H1 (cell line): ENCODE measurements around the gene CDKN3. TPM values are rescaled to one million over a fixed set of nuclear protein-coding genes. Genes with fewer than 3 reads are reported as not detected.
"Not testable (repeated sequence)": the region's sequence is repeated elsewhere in the genome, so short reads cannot be mapped to it uniquely, and the experiment has no call there.

ENCODE experiments used
- CTCF ChIA-PET: fragments of 300-600 bp; sonication (Branson Sonifier 250); formaldehyde crosslinking; loops from one replicate; lab custom pipeline; 2021; ENCODE audit not compliant: partially characterized antibody; lab: Charles Lee
- POLR2A ChIA-PET: fragments of 300-600 bp; sonication (Branson Sonifier 250); formaldehyde crosslinking; loops from one replicate; lab custom pipeline; 2021; ENCODE audit warnings: inconsistent platforms; ENCODE audit not compliant: partially characterized antibody; lab: Charles Lee
- DNase-seq, 2 experiments: peaks; one replicate each; pipeline versions ENCODE4 v3.0.0 to v3.0.0-alpha.2; 2010 to 2022; ENCODE audit warnings: low spot score in 2 of 2, low read depth in 1 of 2, mixed read lengths in 1 of 2
- FAIRE-seq: peaks from 2 replicates; lab custom pipeline; 2011; peaks lifted over from hg19 to GRCh38; lab: Jason Lieb, UNC
- H2AFZ ChIP-seq: 2 replicates; pipeline ENCODE4 v1.8.1; 2012; ENCODE audit warnings: low read length, inconsistent platforms
- H2AK5ac ChIP-seq: 2 replicates; pipeline ENCODE4 v1.6.1; 2013; ENCODE audit warnings: low read depth, low read length
- H2BK120ac ChIP-seq: replicated peaks from 2 replicates; pipeline ENCODE3; 2013; ENCODE audit warnings: low read depth, low read length, inconsistent platforms
- H2BK12ac ChIP-seq: 2 replicates; pipeline ENCODE4 v1.6.1; 2013; ENCODE audit warnings: low read depth, low read length
- H2BK15ac ChIP-seq: 2 replicates; pipeline ENCODE4 v1.6.1; 2013; ENCODE audit warnings: low read length
- H2BK20ac ChIP-seq: 2 replicates; pipeline ENCODE4 v1.6.1; 2013; ENCODE audit warnings: low read length
- H2BK5ac ChIP-seq: 2 replicates; pipeline ENCODE4 v1.6.1; 2013; ENCODE audit warnings: low read depth, low read length
- H3K14ac ChIP-seq: 2 replicates; pipeline ENCODE4 v1.6.1; 2013; ENCODE audit warnings: inconsistent platforms; ENCODE audit not compliant: insufficient read length
- H3K18ac ChIP-seq: 2 replicates; pipeline ENCODE4 v1.6.1; 2013; ENCODE audit warnings: low read length; ENCODE audit errors: extremely low read depth
- H3K23ac ChIP-seq: 2 replicates; pipeline ENCODE4 v1.6.1; 2013; ENCODE audit warnings: inconsistent platforms; ENCODE audit not compliant: insufficient read length
- H3K23me2 ChIP-seq: 2 replicates; pipeline ENCODE4 v1.6.1; 2013; ENCODE audit warnings: low read depth, low read length
- H3K27ac ChIP-seq: 2 replicates; pipeline ENCODE4 v1.6.1; 2011; ENCODE audit warnings: low read depth, low read length, inconsistent platforms
- H3K27me3 ChIP-seq, 4 experiments: replicated peaks in 1 of 4; 1 replicate in 1 of 4; 2 replicates in 3 of 4; pipeline versions ENCODE4 v1.6.1 to v1.8.1; 2011 to 2013; ENCODE audit warnings: low read length in 3 of 4, mild to moderate bottlenecking in 3 of 4, inconsistent platforms in 2 of 4, mixed read lengths in 2 of 4, moderate library complexity in 1 of 4; ENCODE audit not compliant: control insufficient read depth in 3 of 4, insufficient read depth in 3 of 4; ENCODE audit errors: extremely low read depth in 1 of 4
- H3K36me3 ChIP-seq, 4 experiments: 2 replicates each; pipeline versions ENCODE4 v1.6.1 to v1.8.1; 2011 to 2013; ENCODE audit warnings: mild to moderate bottlenecking in 4 of 4, low read length in 3 of 4, moderate library complexity in 2 of 4, control low read depth in 1 of 4, inconsistent platforms in 1 of 4; ENCODE audit not compliant: insufficient read depth in 4 of 4, control insufficient read depth in 2 of 4
- H3K4ac ChIP-seq: replicated peaks from 2 replicates; pipeline ENCODE3; 2013; ENCODE audit warnings: low read length, low read depth, mixed read lengths, inconsistent platforms; ENCODE audit not compliant: insufficient read length
- H3K4me1 ChIP-seq, 4 experiments: replicated peaks in 1 of 4; 1 replicate in 1 of 4; 2 replicates in 3 of 4; pipeline versions ENCODE4 v1.6.1 to v1.8.1; 2011 to 2013; ENCODE audit warnings: low read length in 3 of 4, inconsistent platforms in 2 of 4, mixed read lengths in 1 of 4; ENCODE audit not compliant: insufficient read depth in 4 of 4, control insufficient read depth in 3 of 4
- H3K4me2 ChIP-seq, 2 experiments: 2 replicates each; pipeline versions ENCODE4 v1.6.1 to v1.8.1; 2011 to 2013; ENCODE audit warnings: low read depth in 2 of 2, low read length in 2 of 2, control low read depth in 1 of 2, inconsistent platforms in 1 of 2, mild to moderate bottlenecking in 1 of 2; ENCODE audit not compliant: insufficient read depth in 1 of 2
- H3K4me3 ChIP-seq, 4 experiments: fragments of 200-600, 300-600 bp in 1 of 4; sonication (generic), shearing (Covaris generic), sonication (Bioruptor Twin) in 1 of 4; 2 replicates each; pipeline versions ENCODE4 v1.5.1 to v1.8.1; 2011 to 2016; ENCODE audit warnings: low read length in 4 of 4, low read depth in 3 of 4, control low read depth in 2 of 4, inconsistent platforms in 2 of 4, mild to moderate bottlenecking in 2 of 4, mixed read lengths in 1 of 4, moderate library complexity in 1 of 4; ENCODE audit not compliant: insufficient read depth in 2 of 4; ENCODE audit errors: extremely low read depth in 1 of 4
- H3K56ac ChIP-seq: replicated peaks from 2 replicates; pipeline ENCODE3; 2013; ENCODE audit warnings: low read depth, mild to moderate bottlenecking, mixed read lengths, low read length, inconsistent platforms; ENCODE audit not compliant: insufficient read length
- H3K79me1 ChIP-seq: 2 replicates; pipeline ENCODE4 v1.6.1; 2013; ENCODE audit warnings: low read depth, low read length, control low read depth
- H3K79me2 ChIP-seq, 2 experiments: 2 replicates each; pipeline versions ENCODE4 v1.6.1 to v1.8.1; 2012 to 2013; ENCODE audit warnings: low read length in 2 of 2, mild to moderate bottlenecking in 2 of 2, inconsistent platforms in 1 of 2; ENCODE audit not compliant: insufficient read depth in 2 of 2, control insufficient read depth in 1 of 2
- H3K9ac ChIP-seq, 4 experiments: replicated peaks in 1 of 4; 1 replicate in 1 of 4; 2 replicates in 3 of 4; pipeline versions ENCODE4 v1.6.1 to v1.8.1; 2011 to 2013; ENCODE audit warnings: low read depth in 3 of 4, low read length in 3 of 4, control low read depth in 2 of 4, mild to moderate bottlenecking in 2 of 4, moderate library complexity in 2 of 4, inconsistent platforms in 1 of 4; ENCODE audit errors: extremely low read depth in 1 of 4
- H3K9me3 ChIP-seq, 2 experiments: 2 replicates each; pipeline versions ENCODE4 v1.6.1 to v1.8.1; 2012 to 2013; ENCODE audit warnings: mild to moderate bottlenecking in 2 of 2, moderate library complexity in 2 of 2, control low read depth in 1 of 2, inconsistent platforms in 1 of 2, low read depth in 1 of 2, low read length in 1 of 2, mixed read lengths in 1 of 2; ENCODE audit not compliant: insufficient read depth in 2 of 2
- H4K20me1 ChIP-seq, 2 experiments: replicated peaks in 1 of 2; 2 replicates each; pipeline versions ENCODE3 to v1.8.1; 2011 to 2013; ENCODE audit warnings: inconsistent platforms in 2 of 2, low read length in 2 of 2, mild to moderate bottlenecking in 1 of 2; ENCODE audit not compliant: insufficient read depth in 2 of 2, control insufficient read depth in 1 of 2
- H4K5ac ChIP-seq: 2 replicates; pipeline ENCODE4 v1.6.1; 2013; ENCODE audit warnings: low read length, low read depth, mixed read lengths, inconsistent platforms; ENCODE audit not compliant: insufficient read length
- H4K8ac ChIP-seq: 2 replicates; pipeline ENCODE4 v1.8.0; 2013; ENCODE audit warnings: mild to moderate bottlenecking, moderate library complexity, low read length, inconsistent platforms; ENCODE audit not compliant: insufficient read depth; ENCODE audit errors: extremely low read depth
- H4K91ac ChIP-seq: replicated peaks from 2 replicates; pipeline ENCODE3; 2013; ENCODE audit warnings: low read length, mixed read lengths, inconsistent platforms; ENCODE audit not compliant: insufficient read length
- E2F6 ChIP-seq: IDR thresholded peaks from 2 replicates; pipeline ENCODE4 v1.6.1; 2012; ENCODE audit warnings: inconsistent platforms
- MAX ChIP-seq: IDR thresholded peaks from 2 replicates; pipeline ENCODE4 v1.6.1; 2012; ENCODE audit warnings: inconsistent platforms
- WGBS, 2 experiments: shearing (Covaris generic) in 1 of 2; methylation state at CpG; one replicate each; pipeline versions ENCODE4 v1.1.6 to v1.1.7; 2013 to 2015; ENCODE audit warnings: low lambda C conversion rate in 2 of 2, mixed read lengths in 2 of 2, inconsistent platforms in 1 of 2, low coverage in 1 of 2, missing lambda C conversion rate in 1 of 2; ENCODE audit not compliant: insufficient replicate concordance in 2 of 2, insufficient coverage in 1 of 2, insufficient read length in 1 of 2; ENCODE audit errors: extremely low coverage in 1 of 2, missing lambda C conversion rate in 1 of 2; 5-methylcytosine and 5-hydroxymethylcytosine counted together
- polyA plus RNA-seq, 7 experiments: library from polyadenylated mRNA; depleted of rRNA in 3 of 7; stranded (reverse) in 5 of 7; unstranded in 2 of 7; fragments of >200 nt in 5 of 7; fragments of 200-250 nt in 2 of 7; gene quantifications; 1 replicate in 5 of 7; 2 replicates in 1 of 7; 4 replicates in 1 of 7; pipeline versions ENCODE4 v1.2.1 to v1.2.3, GENCODE V29; 2011 to 2013; ENCODE audit warnings: missing spikeins in 2 of 7, mixed read lengths in 2 of 7
- total RNA-seq: library from RNA; stranded (reverse); fragmentation: NEBNext Ultra II Directional; extraction: Animal tissue kit (Norgen Biotek cat#: 25700); gene quantifications from 2 replicates; pipeline ENCODE4 v1.2.1, GENCODE V29; 2021

Gene CDKN3
- total and polyA plus RNA-seq, 2 of the 8 experiments (the other 6 are each of a cell fraction or from before 2014, with no cell fraction given) = 43.5 to 48.3 TPM

- CTCF ChIA-PET = interaction anchor here (0.6 to 5.3 kb wide), 11 partner anchors 9 to 1414 kb away, joined by 3 to 26 read pairs (median 5); partner anchors contain the start of gene GMFB
- not testable (repeated sequence) for H3K4ac ChIP-seq, H4K91ac ChIP-seq, H3K4me1 ChIP-seq, H3K14ac ChIP-seq, H3K36me3 ChIP-seq, H4K8ac ChIP-seq, H3K23ac ChIP-seq, DNase-seq, H3K18ac ChIP-seq, H3K27me3 ChIP-seq, H3K79me1 ChIP-seq, H2BK5ac ChIP-seq, H2BK12ac ChIP-seq, FAIRE-seq, H3K79me2 ChIP-seq, H3K27ac ChIP-seq, H2AK5ac ChIP-seq, H2BK15ac ChIP-seq, H3K56ac ChIP-seq, H2BK120ac ChIP-seq, H2BK20ac ChIP-seq, H4K5ac ChIP-seq, H4K20me1 ChIP-seq, H3K9me3 ChIP-seq, H3K9ac ChIP-seq
- Histone ChIP-seq H3K23me2 (peaks cover 11% of the 10 kb centered on the region; the same call in 1 of the 2 replicates), H3K4me3 (peak overlapping the region in 2 of 4 experiments; percentile 7 to 36; a peak in 2 of 8 replicates), H3K4me2 (peak overlapping the region; percentile 39 to 43; a peak in 1 of 4 replicates), H2AFZ (0 out of 2 replicates have a peak overlapping the region, but pooled peaks have one; percentile 37)
- POLR2A ChIA-PET = interaction anchor here (1.1 to 3.7 kb wide), 8 partner anchors 10 to 173 kb away, joined by 3 to 25 read pairs (median 4); partner anchors contain the start of gene GMFB
- TF ChIP-seq MAX (0 out of 2 replicates have a peak, but pooled peaks have one; percentile 22), E2F6 (peak; percentile 78)
- WGBS, 2 experiments = 63% methylated on average over 36 of the region's 68 CpGs; no CpG with 5 or more reads in 1 of the 2 experiments
These were observed 3.6 kb upstream of the CDKN3 start for GRCh38 chr14:54392986-54393884.
